GM12878 (cell line): ENCODE data around the gene NHERF2.

ENCODE experiments used
- BCL11A ChIP-seq: IDR thresholded peaks from 2 replicates; pipeline ENCODE4 v1.6.1; 2011; ENCODE audit warnings: low read depth, low read length
- BMI1 ChIP-seq: fragments of 450-650 bp; IDR thresholded peaks from 2 replicates; pipeline ENCODE4 v1.6.1; 2016; ENCODE audit warnings: mild to moderate bottlenecking, moderate library complexity, borderline replicate concordance
- CEBPB ChIP-seq, 2 experiments: fragments of 150-350 bp in 1 of 2; IDR thresholded peaks; 2 replicates each; pipeline ENCODE4 v1.6.1; 2012 to 2014; ENCODE audit warnings: low read depth in 2 of 2, low read length in 2 of 2, borderline replicate concordance in 1 of 2, inconsistent platforms in 1 of 2
- MTA3 ChIP-seq: IDR thresholded peaks from 2 replicates; pipeline ENCODE4 v1.6.1; 2012; ENCODE audit warnings: low read length, inconsistent platforms, borderline replicate concordance
- MXI1 ChIP-seq: fragments of 150-350 bp; IDR thresholded peaks from 2 replicates; pipeline ENCODE4 v1.6.1; 2011; ENCODE audit warnings: low read depth, mild to moderate bottlenecking, inconsistent platforms, low read length, improper control_type of control experiment
- POLR2A ChIP-seq: IDR thresholded peaks from 2 replicates; pipeline ENCODE4 v1.6.1; 2011; ENCODE audit warnings: low read depth, mild to moderate bottlenecking, low read length
- RAD21 ChIP-seq: IDR thresholded peaks from 2 replicates; pipeline ENCODE4 v1.6.1; 2011; ENCODE audit warnings: mild to moderate bottlenecking, low read depth, low read length, moderate library complexity; ENCODE audit not compliant: insufficient read depth
- RFX5 ChIP-seq: IDR thresholded peaks from 2 replicates; pipeline ENCODE4 v1.6.1; 2011; ENCODE audit warnings: low read depth, low read length, improper control_type of control experiment
- YY1 ChIP-seq: IDR thresholded peaks from 2 replicates; pipeline ENCODE4 v1.6.1; 2011; ENCODE audit warnings: low read depth, mild to moderate bottlenecking, low read length
- ZBED1 ChIP-seq: IDR thresholded peaks from 2 replicates; pipeline ENCODE4 v1.6.1; 2016; ENCODE audit warnings: borderline replicate concordance
- TF ChIP-seq, protein P1 (sequence below), 3 experiments: IDR thresholded peaks in 2 of 3; conservative IDR thresholded peaks in 1 of 3; 2 replicates each; pipeline ENCODE4 v1.5.1; 2011; ENCODE audit warnings: low read depth in 3 of 3, low read length in 3 of 3, mild to moderate bottlenecking in 3 of 3, control low read depth in 2 of 3, moderate library complexity in 2 of 3, inconsistent platforms in 1 of 3, mixed read lengths in 1 of 3; ENCODE audit not compliant: control insufficient read depth in 2 of 3, insufficient read depth in 1 of 3; ENCODE audit errors: extremely low read depth in 1 of 3
- TF ChIP-seq, protein P2 (sequence below): fragments of 450-650 bp; IDR thresholded peaks from 2 replicates; pipeline ENCODE4 v1.6.1; 2018; ENCODE audit warnings: borderline replicate concordance, mild to moderate bottlenecking; ENCODE audit not compliant: partially characterized antibody

- TF ChIP-seq MXI1 (no peak), BMI1 (no peak), ZBED1 (no peak), POLR2A (no peak), RFX5 (no peak), CEBPB (IDR thresholded peaks at IDR 0.05; ENCODE audit: borderline replicate concordance in 1 of 2, low read depth in 2 of 2, low read length in 2 of 2) (no peak), MTA3 (no peak), BCL11A (no peak), YY1 (no peak), RAD21 (no peak)
- TF ChIP-seq, protein P1, sequence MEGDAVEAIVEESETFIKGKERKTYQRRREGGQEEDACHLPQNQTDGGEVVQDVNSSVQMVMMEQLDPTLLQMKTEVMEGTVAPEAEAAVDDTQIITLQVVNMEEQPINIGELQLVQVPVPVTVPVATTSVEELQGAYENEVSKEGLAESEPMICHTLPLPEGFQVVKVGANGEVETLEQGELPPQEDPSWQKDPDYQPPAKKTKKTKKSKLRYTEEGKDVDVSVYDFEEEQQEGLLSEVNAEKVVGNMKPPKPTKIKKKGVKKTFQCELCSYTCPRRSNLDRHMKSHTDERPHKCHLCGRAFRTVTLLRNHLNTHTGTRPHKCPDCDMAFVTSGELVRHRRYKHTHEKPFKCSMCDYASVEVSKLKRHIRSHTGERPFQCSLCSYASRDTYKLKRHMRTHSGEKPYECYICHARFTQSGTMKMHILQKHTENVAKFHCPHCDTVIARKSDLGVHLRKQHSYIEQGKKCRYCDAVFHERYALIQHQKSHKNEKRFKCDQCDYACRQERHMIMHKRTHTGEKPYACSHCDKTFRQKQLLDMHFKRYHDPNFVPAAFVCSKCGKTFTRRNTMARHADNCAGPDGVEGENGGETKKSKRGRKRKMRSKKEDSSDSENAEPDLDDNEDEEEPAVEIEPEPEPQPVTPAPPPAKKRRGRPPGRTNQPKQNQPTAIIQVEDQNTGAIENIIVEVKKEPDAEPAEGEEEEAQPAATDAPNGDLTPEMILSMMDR (IDR thresholded peaks at IDR 0.05 in 2 of 3, conservative IDR thresholded peaks at IDR 0.05 in 1 of 3; ENCODE audit: control insufficient read depth in 2 of 3, extremely low read depth in 1 of 3, insufficient read depth in 1 of 3, low read depth in 3 of 3, low read length in 3 of 3): no peak
- TF ChIP-seq, protein P2, sequence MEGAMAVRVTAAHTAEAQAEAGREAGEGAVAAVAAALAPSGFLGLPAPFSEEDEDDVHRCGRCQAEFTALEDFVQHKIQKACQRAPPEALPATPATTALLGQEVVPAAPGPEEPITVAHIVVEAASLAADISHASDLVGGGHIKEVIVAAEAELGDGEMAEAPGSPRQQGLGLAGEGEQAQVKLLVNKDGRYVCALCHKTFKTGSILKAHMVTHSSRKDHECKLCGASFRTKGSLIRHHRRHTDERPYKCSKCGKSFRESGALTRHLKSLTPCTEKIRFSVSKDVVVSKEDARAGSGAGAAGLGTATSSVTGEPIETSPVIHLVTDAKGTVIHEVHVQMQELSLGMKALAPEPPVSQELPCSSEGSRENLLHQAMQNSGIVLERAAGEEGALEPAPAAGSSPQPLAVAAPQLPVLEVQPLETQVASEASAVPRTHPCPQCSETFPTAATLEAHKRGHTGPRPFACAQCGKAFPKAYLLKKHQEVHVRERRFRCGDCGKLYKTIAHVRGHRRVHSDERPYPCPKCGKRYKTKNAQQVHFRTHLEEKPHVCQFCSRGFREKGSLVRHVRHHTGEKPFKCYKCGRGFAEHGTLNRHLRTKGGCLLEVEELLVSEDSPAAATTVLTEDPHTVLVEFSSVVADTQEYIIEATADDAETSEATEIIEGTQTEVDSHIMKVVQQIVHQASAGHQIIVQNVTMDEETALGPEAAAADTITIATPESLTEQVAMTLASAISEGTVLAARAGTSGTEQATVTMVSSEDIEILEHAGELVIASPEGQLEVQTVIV: no peak
Observed at GRCh38 chr16:2042986-2043666, 16.4 kb downstream of the NHERF2 start.
